Left kidney (tissue), 2 donors: ENCODE data around the gene DLEC1. TPM values are rescaled to one million over a fixed set of nuclear protein-coding genes. Genes with fewer than 3 reads are reported as not detected.
A peak's percentile ranks its signal among the peaks of the same experiment; 100 is the strongest.

Source experiments
- DNase-seq: peaks from one replicate; pipeline ENCODE4 v3.0.0-alpha.2; 2013
- polyA plus RNA-seq: library from polyadenylated mRNA; unstranded; fragments of 120-200 nt; gene quantifications from one replicate; pipeline ENCODE4 v1.2.1, GENCODE V29; 2013; ENCODE audit not compliant: insufficient read length

Gene DLEC1
- polyA plus RNA-seq, 1 donor: 2.0 TPM

DNA sequence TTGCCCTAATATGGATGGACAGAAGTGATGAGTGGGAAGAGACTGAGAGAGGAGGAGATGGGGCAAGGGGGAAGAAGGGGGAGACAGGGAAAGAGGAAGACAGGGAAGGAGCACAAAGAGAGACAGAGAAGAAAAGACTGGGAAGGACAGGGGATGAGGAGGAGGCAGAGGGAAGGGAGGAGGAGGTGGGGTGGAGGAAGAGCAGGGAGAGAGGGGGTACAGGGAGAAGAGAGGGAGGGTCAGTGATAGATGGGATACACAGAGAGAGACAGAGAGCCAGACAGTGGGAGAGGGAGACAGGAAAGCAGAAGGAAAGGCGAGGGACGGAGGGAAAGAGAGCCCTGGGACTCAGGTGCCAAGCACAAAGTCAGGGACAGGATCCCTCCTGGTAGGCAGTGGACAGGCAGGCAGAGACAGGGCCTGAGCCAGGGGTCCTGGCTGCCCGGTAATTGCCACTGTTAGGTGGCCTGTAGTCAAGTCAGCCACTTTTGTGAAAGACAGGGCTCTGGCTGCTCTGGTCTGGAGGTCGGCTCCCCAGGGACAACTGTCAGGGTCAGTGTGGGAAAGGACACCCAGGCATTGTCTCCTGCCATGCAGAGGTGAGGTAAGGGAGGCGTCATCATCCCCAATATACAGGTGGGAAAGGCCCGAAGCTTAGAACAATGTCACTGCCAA lies 38.6 kb upstream of the DLEC1 start:
- DNase-seq: no peak

- no peak for DNase-seq
These were observed 38.0 kb upstream of the DLEC1 start for GRCh38 chr3:38000965-38001455.

DNA sequence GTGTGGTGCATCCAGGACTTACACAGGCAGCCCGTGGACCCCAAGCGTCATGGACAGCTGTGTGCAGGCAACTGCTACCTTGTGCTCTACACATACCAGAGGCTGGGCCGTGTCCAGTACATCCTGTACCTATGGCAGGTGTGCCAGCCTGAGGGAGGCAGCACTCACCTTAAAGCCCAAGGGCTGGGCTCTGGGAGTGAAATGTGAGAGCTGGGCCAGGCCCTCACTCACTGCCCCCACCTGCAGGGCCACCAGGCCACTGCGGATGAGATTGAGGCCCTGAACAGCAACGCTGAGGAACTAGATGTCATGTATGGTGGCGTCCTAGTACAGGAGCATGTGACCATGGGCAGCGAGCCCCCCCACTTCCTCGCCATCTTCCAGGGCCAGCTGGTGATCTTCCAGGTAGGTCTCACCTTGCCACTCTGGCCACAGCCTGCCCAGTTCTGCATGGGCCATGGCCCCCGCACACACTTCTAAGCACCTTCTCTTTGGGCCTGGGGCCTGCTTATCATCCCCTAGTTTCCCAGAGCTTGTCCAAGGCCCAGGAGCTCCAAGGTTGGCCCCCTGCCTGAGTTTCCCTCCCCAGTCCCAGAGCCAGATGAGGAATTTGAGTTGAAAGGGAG lies 37.4 kb upstream of the DLEC1 start:
- no peak for DNase-seq

- no peak for DNase-seq
These were observed 36.6 kb upstream of the DLEC1 start for GRCh38 chr3:38002291-38002876.

- DNase-seq: no peak
These were observed 36.1 kb upstream of the DLEC1 start for GRCh38 chr3:38002940-38003339.

GRCh38 chr3:38003371-38003816 lies 35.6 kb upstream of the DLEC1 start:
- DNase-seq: no peak

DNA sequence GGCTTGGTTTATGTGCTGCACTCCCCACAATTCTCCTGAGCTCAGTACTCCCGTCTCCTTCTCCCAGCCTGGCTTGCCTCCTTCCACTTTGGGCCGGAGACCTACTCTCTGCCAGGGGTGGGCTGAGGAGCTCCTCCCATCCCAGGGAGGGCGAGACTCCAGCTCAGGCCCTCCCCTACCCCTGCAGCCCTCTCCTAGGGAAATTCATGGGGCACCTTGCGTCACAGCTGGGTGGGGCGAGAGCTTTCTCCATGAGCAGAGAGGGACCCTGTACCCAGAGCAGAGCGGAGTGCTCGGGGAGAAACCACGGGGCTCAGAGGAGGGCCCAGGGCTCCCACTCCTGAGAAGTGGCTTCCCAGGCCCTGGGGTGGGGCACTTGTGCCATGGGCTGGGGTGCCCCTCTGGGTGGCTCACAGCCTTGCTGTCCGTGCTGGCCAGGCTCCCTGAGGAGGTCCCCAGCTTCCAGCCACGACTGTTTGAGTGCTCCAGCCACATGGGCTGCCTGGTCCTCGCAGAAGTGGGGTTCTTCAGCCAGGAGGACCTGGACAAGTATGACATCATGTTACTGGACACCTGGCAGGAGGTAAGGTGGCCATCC lies 35.1 kb upstream of the DLEC1 start:
- no peak for DNase-seq

DNA sequence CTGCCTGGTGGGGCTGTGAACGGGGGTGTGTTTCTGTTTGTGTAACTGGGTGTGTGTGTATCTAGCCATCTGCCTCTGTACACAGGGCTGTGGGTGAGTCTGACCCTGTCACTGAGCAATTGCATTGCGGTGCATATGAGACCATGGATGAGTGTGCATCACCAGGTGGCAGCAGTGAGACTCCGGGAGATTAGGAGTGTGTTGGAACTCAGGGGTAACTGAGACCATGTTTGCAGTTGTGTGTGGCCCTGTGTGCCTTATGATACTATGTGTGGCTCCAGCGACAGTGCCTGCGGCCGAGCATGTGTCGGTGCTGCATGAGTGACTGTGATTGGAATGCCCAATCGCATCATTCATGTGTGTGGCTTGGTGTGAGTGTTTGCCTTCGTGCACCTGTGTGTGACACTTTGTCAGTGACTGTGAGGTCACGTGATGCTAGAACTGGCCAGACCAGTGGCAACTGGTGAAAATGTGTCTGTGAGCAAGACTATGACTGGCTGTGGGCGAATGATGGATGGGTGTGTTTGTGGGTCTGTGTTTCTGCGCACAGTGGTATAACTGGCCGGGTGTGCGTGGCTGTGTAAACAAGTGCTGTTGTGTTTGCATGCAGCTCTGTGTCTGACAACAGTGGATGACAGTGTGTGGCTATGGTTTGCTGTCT lies 34.5 kb upstream of the DLEC1 start:
- DNase-seq: peak; percentile 61

GRCh38 chr3:38005076-38006020 lies 33.7 kb upstream of the DLEC1 start:
- DNase-seq: no peak

- DNase-seq: no peak
These were observed 33.0 kb upstream of the DLEC1 start for GRCh38 chr3:38006031-38006430.

GRCh38 chr3:38006445-38006995 lies 32.5 kb upstream of the DLEC1 start:
- no peak for DNase-seq

DNA sequence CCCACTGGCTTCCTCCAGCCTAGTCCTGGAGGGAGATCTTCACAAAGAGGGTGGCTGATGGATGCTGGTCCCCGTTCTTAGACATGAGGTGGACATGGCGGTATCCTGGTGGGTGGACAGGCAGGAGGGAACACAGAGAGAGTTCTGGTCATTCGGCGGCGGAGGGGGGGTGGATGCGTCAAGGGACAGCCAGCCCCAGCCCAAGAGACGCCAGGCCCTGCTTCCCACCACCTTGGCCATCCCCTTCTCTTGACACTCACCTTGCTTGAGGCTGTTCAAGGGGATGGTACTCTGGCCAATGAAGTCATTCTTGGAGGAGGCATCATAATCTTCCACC lies 31.3 kb upstream of the DLEC1 start:
- no peak for DNase-seq

DNA sequence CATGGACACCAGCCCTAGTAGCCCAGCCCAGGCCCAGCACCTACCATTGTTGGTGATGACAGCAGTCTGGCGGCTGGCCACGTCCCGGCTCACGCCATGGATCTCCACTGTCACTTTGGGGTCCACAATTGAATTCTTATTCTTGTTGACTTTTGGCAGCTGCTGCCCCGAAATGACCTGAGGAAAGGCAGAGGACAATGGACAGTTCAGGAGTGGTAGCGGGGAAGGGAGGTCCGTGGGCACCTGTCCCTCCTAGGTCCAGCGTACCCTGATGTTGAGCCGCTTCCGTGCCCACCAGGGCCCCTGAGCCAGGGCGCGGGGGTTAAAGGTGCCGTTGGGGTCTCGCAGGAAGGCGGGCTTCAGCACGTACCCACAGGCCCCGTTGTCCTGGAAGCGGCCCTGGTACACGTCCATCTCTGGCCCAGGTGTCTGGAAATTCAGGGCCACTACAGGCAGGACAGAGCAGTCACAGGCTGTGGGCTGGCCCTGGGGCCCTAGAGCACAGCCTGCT lies 30.8 kb upstream of the DLEC1 start:
- no peak for DNase-seq

- no peak for DNase-seq
These were observed 29.9 kb upstream of the DLEC1 start for GRCh38 chr3:38008971-38009580.

- DNase-seq: no peak
These were observed 29.0 kb upstream of the DLEC1 start for GRCh38 chr3:38009807-38010591.

- no peak for DNase-seq
These were observed 27.9 kb upstream of the DLEC1 start for GRCh38 chr3:38011111-38011510.

DNA sequence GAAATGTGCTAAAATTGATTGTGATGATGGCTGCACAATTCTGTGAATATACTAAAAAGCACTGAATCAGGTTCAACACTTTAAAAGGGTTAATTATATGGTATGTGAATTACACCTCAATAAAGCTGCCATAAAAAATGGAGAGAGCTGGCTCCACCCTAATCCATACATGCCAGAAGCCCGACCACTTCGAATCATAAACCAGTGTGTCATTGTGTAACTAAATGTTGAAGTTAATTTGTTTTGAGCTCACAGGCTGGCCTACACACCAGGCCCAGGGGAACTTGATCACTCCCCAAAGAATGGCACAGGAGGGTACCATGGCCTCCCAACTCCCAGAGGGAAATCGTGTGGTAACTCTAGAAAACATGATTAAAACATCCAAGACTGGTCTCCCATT lies 23.5 kb upstream of the DLEC1 start:
- no peak for DNase-seq

- DNase-seq: no peak
These were observed 23.0 kb upstream of the DLEC1 start for GRCh38 chr3:38015984-38016383.

DNA sequence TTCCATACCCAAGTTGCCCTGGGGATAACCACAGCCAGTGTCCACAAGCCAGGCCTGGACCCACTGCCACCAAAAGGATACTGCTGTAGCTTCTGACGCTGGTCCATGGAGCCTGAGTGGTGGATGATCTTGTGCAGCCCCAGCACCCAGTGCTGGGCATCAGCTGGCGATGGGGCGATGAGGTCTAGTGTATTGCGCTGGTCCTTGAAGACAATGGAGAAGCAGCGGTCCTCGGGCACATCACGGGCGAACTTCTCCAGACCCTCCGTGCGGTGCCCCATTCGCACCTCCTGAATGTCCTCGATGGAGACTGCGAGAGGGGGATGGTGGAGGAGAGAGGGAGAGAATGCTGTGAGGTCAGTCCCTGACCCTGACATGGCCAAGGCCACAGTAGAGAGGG lies 22.6 kb upstream of the DLEC1 start:
- DNase-seq: no peak
